Kidney epithelial cell (primary cell): ENCODE measurements around the gene CHRM2. TPM values are rescaled to one million over a fixed set of nuclear protein-coding genes. Genes with fewer than 3 reads are reported as not detected.

Experiments
- DNase-seq: peaks from one replicate; pipeline ENCODE4 v3.0.0-alpha.2; 2010; ENCODE audit warnings: low read depth
- H3K27me3 ChIP-seq: 2 replicates; pipeline ENCODE4 v1.6.0; 2011; ENCODE audit warnings: low read length; ENCODE audit not compliant: control insufficient read depth, insufficient read depth
- H3K36me3 ChIP-seq: 2 replicates; pipeline ENCODE4 v1.5.1; 2011; ENCODE audit warnings: low read length; ENCODE audit not compliant: control insufficient read depth, insufficient read depth
- H3K4me3 ChIP-seq: 2 replicates; pipeline ENCODE4 v1.5.1; 2011; ENCODE audit warnings: low read depth, mild to moderate bottlenecking, control low read depth, low read length
- total RNA-seq: library from RNA; depleted of rRNA; stranded (reverse); fragments of >200 nt; gene quantifications from 2 replicates; pipeline ENCODE4 v1.2.3, GENCODE V29; 2015
- TF ChIP-seq, protein P1 (sequence below): IDR thresholded peaks from 2 replicates; pipeline ENCODE4 v1.5.1; 2011; ENCODE audit warnings: mild to moderate bottlenecking, moderate library complexity, low read length, control low read depth, inconsistent platforms; ENCODE audit not compliant: insufficient read depth, poor library complexity, severe bottlenecking

CHRM2 gene
- total RNA-seq, 1 donor from 2014 or later: not detected

DNA sequence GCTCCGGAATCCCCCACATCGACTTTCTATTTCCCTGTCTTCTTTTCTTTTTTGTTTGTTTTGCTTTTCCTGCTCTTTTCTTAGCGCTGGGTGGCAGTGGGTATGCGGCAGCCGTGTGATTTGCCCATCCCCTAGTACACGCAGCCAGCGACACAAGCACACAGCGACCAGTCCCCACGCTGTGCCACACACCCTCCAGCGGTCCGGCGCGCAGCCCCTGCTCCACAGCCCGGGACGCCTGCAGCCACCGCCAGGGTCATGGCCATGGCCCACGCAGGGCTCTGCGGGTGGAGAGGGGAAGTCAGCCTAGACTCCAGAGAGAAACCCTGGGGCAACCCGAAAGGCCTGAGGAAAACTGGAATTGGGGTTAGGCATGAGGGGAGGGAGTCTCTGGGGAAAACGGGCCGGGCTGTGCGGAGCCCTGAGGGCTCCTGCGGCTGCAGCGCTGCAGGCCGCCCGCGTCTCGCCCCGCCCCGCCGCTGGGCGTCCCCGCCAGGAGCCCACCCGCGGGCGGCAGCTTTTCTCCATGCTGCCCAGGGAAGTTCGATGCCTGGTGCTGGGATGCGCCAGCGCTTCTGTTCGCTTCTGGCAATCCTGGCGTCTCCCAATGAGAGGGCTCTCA is 2.5 kb downstream of the CHRM2 start:
- Histone ChIP-seq H3K36me3 (no peaks in the 10 kb centered on the region), H3K4me3 (peak overlapping the region; percentile 27), H3K27me3 (peaks cover 42% of the 10 kb centered on the region)
- no peak for DNase-seq
- TF ChIP-seq, protein P1, sequence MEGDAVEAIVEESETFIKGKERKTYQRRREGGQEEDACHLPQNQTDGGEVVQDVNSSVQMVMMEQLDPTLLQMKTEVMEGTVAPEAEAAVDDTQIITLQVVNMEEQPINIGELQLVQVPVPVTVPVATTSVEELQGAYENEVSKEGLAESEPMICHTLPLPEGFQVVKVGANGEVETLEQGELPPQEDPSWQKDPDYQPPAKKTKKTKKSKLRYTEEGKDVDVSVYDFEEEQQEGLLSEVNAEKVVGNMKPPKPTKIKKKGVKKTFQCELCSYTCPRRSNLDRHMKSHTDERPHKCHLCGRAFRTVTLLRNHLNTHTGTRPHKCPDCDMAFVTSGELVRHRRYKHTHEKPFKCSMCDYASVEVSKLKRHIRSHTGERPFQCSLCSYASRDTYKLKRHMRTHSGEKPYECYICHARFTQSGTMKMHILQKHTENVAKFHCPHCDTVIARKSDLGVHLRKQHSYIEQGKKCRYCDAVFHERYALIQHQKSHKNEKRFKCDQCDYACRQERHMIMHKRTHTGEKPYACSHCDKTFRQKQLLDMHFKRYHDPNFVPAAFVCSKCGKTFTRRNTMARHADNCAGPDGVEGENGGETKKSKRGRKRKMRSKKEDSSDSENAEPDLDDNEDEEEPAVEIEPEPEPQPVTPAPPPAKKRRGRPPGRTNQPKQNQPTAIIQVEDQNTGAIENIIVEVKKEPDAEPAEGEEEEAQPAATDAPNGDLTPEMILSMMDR: no peak

DNA sequence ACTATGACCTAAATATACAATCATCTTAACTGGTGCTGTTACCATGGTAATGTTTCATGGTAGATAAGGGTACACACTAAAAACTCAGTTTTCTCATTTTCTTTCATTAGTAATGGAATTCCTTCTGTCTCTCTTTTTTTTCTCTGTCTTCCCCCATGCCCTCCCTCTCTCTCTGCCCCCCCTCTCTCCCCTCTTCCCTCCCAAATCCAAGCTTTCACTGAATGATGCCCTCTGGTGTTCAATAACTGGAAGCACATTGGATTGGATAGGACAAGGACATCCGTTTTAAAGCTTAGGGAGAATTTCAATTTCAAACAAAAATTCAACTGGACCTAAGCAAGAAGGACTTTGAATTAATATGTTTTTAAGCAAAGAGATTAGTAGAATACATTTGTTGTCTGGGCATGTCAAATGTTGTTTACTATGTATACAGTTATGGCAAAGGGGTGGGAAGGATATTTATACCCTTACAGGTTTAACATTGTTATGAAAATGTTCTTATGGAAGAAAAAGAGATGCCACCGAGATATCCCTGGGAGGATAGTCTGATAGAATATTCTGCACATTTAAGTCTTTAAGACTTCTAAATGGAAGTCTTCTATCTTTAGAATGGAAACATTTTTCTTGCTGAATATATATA is 6.1 kb downstream of the CHRM2 start:
- peaks cover 28% of the 10 kb centered on the region for H3K27me3 ChIP-seq
- TF ChIP-seq, protein P1: peak; percentile 47
- no peak overlapping the region for H3K4me3 ChIP-seq
- no peak for DNase-seq
- H3K36me3 ChIP-seq: no peaks in the 10 kb centered on the region

DNA sequence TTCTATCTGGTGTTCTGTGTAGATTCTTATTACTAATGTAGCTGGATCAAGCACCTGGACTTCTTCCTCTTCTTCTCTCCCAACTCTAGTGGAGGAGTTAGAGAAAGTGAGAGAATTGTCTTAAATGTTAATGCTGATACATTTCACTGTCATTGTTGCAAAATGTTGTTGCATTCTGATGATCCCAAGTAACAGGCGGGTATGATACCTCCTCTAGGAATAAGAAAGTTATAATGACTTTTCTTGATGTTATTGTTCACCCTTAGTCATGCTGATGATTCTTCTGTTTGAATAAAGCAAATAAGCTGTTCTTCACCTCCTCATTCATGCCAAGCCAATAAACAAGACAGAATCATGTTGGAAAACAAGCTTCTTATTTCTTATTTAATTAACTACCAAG is 9.1 kb downstream of the CHRM2 start:
- DNase-seq: no peak
- H3K27me3 ChIP-seq: peaks cover under 1% of the 10 kb centered on the region
- TF ChIP-seq, protein P1: no peak
- H3K4me3 ChIP-seq: no peak overlapping the region
- H3K36me3 ChIP-seq: no peaks in the 10 kb centered on the region

DNA sequence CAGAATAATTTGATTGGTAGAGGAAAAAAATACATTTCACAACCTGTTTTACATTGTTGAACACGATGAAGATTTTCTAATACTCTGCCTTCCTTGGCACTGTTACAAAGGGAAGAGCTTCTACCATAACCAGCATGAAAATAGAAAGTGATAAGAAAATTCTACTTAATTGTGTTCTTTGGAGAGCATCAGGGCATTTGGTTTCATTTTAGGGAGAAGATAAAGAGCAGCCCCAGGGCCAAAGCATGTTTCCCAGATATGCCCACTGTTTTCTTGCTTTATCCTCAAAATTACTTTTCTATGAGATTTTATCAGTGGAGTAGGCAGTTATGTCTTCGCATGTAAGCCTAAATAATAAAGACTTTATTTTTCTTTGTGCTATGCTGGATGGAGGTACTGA is 9.5 kb downstream of the CHRM2 start:
- H3K27me3 ChIP-seq: no peaks in the 10 kb centered on the region
- TF ChIP-seq, protein P1: no peak
- no peak for DNase-seq
- no peak overlapping the region for H3K4me3 ChIP-seq
- H3K36me3 ChIP-seq: no peaks in the 10 kb centered on the region

DNA sequence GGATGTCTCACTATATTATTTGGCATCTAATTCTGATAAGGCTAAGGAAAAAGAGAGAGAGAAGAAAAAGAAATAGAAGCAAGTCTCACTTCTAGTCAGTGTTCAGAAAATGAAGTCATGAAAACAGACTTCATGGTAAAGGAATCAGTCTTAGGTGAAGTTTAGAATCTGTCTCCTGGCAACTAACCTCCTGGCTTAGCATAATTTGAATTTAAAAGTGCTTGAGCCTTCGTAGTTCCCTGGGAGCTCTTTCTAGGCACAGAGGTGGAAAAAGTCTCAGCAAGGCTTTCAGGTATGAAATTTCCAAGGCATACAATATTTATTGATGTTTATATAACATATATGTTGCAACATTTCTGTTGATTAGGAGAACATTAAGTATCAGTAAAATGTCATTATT is 10.4 kb downstream of the CHRM2 start:
- Histone ChIP-seq H3K4me3 (no peak overlapping the region), H3K36me3 (no peaks in the 10 kb centered on the region), H3K27me3 (no peaks in the 10 kb centered on the region)
- no peak for DNase-seq
- TF ChIP-seq, protein P1: no peak

DNA sequence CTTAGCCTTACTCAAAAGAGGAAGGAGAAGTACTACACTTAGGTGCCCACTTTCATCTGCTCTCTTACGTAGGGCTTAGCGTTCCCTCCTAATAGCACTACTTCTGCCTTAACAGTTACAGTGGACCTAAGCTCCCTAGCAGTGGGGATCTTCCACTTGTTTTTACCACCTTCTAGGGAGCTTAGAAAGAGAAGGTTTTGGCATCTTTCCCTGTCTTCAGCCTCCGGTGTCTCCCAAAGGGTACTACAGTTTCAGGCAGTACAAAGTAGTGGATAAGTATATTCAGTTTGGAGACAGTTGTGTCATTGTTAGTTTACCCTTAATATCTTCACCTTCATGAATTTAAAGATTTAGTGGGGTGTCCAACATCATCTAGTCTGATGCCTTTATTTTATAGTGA is 14.6 kb downstream of the CHRM2 start:
- H3K27me3 ChIP-seq: no peaks in the 10 kb centered on the region
- no peak overlapping the region for H3K4me3 ChIP-seq
- H3K36me3 ChIP-seq: no peaks in the 10 kb centered on the region
- TF ChIP-seq, protein P1: no peak
- no peak for DNase-seq
